ENCODE measurements around the gene ERCC6L2.

ERCC6L2 gene

GRCh38 chr9:95840074-95840473, 35.4 kb upstream of the ERCC6L2 start:
- 80 to 100% methylated on average over 1 of the region's 2 CpGs for WGBS, 2 experiments (ENCODE audit: insufficient coverage in 2 of 2)
- Histone ChIP-seq H3K27ac (ENCODE audit: low read depth, low read length, severe bottlenecking) (no peak overlapping the region), H3K36me3 (ENCODE audit: control insufficient read depth, insufficient read depth, low read length) (no peaks in the 10 kb centered on the region), H3K4me3 (ENCODE audit: extremely low read depth, insufficient read depth, low read length, poor library complexity, severe bottlenecking) (no peak overlapping the region), H3K4me1 (ENCODE audit: control insufficient read depth, insufficient read depth, low read length, poor library complexity, severe bottlenecking) (peaks cover 1% of the 10 kb centered on the region), H3K9me3 (ENCODE audit: control insufficient read depth, low read length) (no peaks in the 10 kb centered on the region)

GRCh38 chr9:95841377-95841776, 34.1 kb upstream of the ERCC6L2 start:
- Histone ChIP-seq H3K27ac (ENCODE audit: low read depth, low read length, severe bottlenecking) (no peak overlapping the region), H3K9me3 (ENCODE audit: control insufficient read depth, low read length) (no peaks in the 10 kb centered on the region), H3K4me3 (ENCODE audit: extremely low read depth, insufficient read depth, low read length, poor library complexity, severe bottlenecking) (no peak overlapping the region), H3K4me1 (ENCODE audit: control insufficient read depth, insufficient read depth, low read length, poor library complexity, severe bottlenecking) (no peaks in the 10 kb centered on the region), H3K36me3 (ENCODE audit: control insufficient read depth, insufficient read depth, low read length) (no peaks in the 10 kb centered on the region)
- WGBS, 2 experiments (ENCODE audit: insufficient coverage in 2 of 2): 100% methylated on average over 1 to 3 of the region's 3 CpGs

GRCh38 chr9:95845751-95846150, 29.7 kb upstream of the ERCC6L2 start:
- Histone ChIP-seq H3K36me3 (ENCODE audit: control insufficient read depth, insufficient read depth, low read length) (peaks cover 18% of the 10 kb centered on the region), H3K9me3 (ENCODE audit: control insufficient read depth, low read length) (no peaks in the 10 kb centered on the region), H3K4me1 (ENCODE audit: control insufficient read depth, insufficient read depth, low read length, poor library complexity, severe bottlenecking) (no peaks in the 10 kb centered on the region), H3K27ac (ENCODE audit: low read depth, low read length, severe bottlenecking) (no peak overlapping the region), H3K4me3 (ENCODE audit: extremely low read depth, insufficient read depth, low read length, poor library complexity, severe bottlenecking) (no peak overlapping the region)
- WGBS, 2 experiments (ENCODE audit: insufficient coverage in 2 of 2): 100% methylated on average over 1 of the region's 1 CpG; no CpG with 5 or more reads in 1 of the 2 experiments

- no peak overlapping the region for H3K4me3 ChIP-seq (ENCODE audit: extremely low read depth, insufficient read depth, low read length, poor library complexity, severe bottlenecking)
- peaks cover 20% of the 10 kb centered on the region for H3K4me1 ChIP-seq (ENCODE audit: control insufficient read depth, insufficient read depth, low read length, poor library complexity, severe bottlenecking)
- H3K9me3 ChIP-seq (ENCODE audit: control insufficient read depth, low read length): no peaks in the 10 kb centered on the region
- H3K27ac ChIP-seq (ENCODE audit: low read depth, low read length, severe bottlenecking): no peak overlapping the region
- peaks cover 18% of the 10 kb centered on the region for H3K36me3 ChIP-seq (ENCODE audit: control insufficient read depth, insufficient read depth, low read length)
Observed at GRCh38 chr9:95848764-95849163, 26.7 kb upstream of the ERCC6L2 start.

- peaks cover 51% of the 10 kb centered on the region for H3K4me1 ChIP-seq (ENCODE audit: control insufficient read depth, insufficient read depth, low read length, poor library complexity, severe bottlenecking)
- WGBS, 2 experiments (ENCODE audit: insufficient coverage in 2 of 2): 77 to 85% methylated on average over 5 to 6 of the region's 7 CpGs
- H3K36me3 ChIP-seq (ENCODE audit: control insufficient read depth, insufficient read depth, low read length): peaks cover 18% of the 10 kb centered on the region
- peak overlapping the region; percentile 55 for H3K27ac ChIP-seq (ENCODE audit: low read depth, low read length, severe bottlenecking)
- no peak overlapping the region for H3K4me3 ChIP-seq (ENCODE audit: extremely low read depth, insufficient read depth, low read length, poor library complexity, severe bottlenecking)
- no peaks in the 10 kb centered on the region for H3K9me3 ChIP-seq (ENCODE audit: control insufficient read depth, low read length)
Observed at GRCh38 chr9:95852059-95853032, 23.1 kb upstream of the ERCC6L2 start.

- peaks cover 54% of the 10 kb centered on the region for H3K4me1 ChIP-seq (ENCODE audit: control insufficient read depth, insufficient read depth, low read length, poor library complexity, severe bottlenecking)
- no peak overlapping the region for H3K4me3 ChIP-seq (ENCODE audit: extremely low read depth, insufficient read depth, low read length, poor library complexity, severe bottlenecking)
- no CpG with 5 or more reads among the region's 1 CpG for WGBS, 2 experiments (ENCODE audit: insufficient coverage in 2 of 2)
- no peak overlapping the region for H3K27ac ChIP-seq (ENCODE audit: low read depth, low read length, severe bottlenecking)
- H3K36me3 ChIP-seq (ENCODE audit: control insufficient read depth, insufficient read depth, low read length): no peaks in the 10 kb centered on the region
- no peaks in the 10 kb centered on the region for H3K9me3 ChIP-seq (ENCODE audit: control insufficient read depth, low read length)
Observed at GRCh38 chr9:95854386-95855020, 21.0 kb upstream of the ERCC6L2 start.

- Histone ChIP-seq H3K4me1 (ENCODE audit: control insufficient read depth, insufficient read depth, low read length, poor library complexity, severe bottlenecking) (peaks cover 54% of the 10 kb centered on the region), H3K27ac (ENCODE audit: low read depth, low read length, severe bottlenecking) (peak overlapping the region; percentile 64), H3K9me3 (ENCODE audit: control insufficient read depth, low read length) (no peaks in the 10 kb centered on the region), H3K36me3 (ENCODE audit: control insufficient read depth, insufficient read depth, low read length) (no peaks in the 10 kb centered on the region), H3K4me3 (ENCODE audit: extremely low read depth, insufficient read depth, low read length, poor library complexity, severe bottlenecking) (no peak overlapping the region)
Observed at GRCh38 chr9:95855961-95856360, 19.5 kb upstream of the ERCC6L2 start.

- H3K36me3 ChIP-seq (ENCODE audit: control insufficient read depth, insufficient read depth, low read length): no peaks in the 10 kb centered on the region
- H3K4me3 ChIP-seq (ENCODE audit: extremely low read depth, insufficient read depth, low read length, poor library complexity, severe bottlenecking): no peak overlapping the region
- H3K4me1 ChIP-seq (ENCODE audit: control insufficient read depth, insufficient read depth, low read length, poor library complexity, severe bottlenecking): peaks cover 49% of the 10 kb centered on the region
- 11 to 21% methylated on average over 1 to 2 of the region's 2 CpGs for WGBS, 2 experiments (ENCODE audit: insufficient coverage in 2 of 2)
- H3K9me3 ChIP-seq (ENCODE audit: control insufficient read depth, low read length): peaks cover 3% of the 10 kb centered on the region
- H3K27ac ChIP-seq (ENCODE audit: low read depth, low read length, severe bottlenecking): peak overlapping the region; percentile 71
Observed at GRCh38 chr9:95857124-95857523, 18.4 kb upstream of the ERCC6L2 start.

GRCh38 chr9:95857896-95858295, 17.6 kb upstream of the ERCC6L2 start:
- H3K4me3 ChIP-seq (ENCODE audit: extremely low read depth, insufficient read depth, low read length, poor library complexity, severe bottlenecking): no peak overlapping the region
- H3K4me1 ChIP-seq (ENCODE audit: control insufficient read depth, insufficient read depth, low read length, poor library complexity, severe bottlenecking): peaks cover 42% of the 10 kb centered on the region
- H3K9me3 ChIP-seq (ENCODE audit: control insufficient read depth, low read length): peaks cover 9% of the 10 kb centered on the region
- peak overlapping the region; percentile 65 for H3K27ac ChIP-seq (ENCODE audit: low read depth, low read length, severe bottlenecking)
- no peaks in the 10 kb centered on the region for H3K36me3 ChIP-seq (ENCODE audit: control insufficient read depth, insufficient read depth, low read length)

GRCh38 chr9:95862343-95862742, 13.1 kb upstream of the ERCC6L2 start:
- Histone ChIP-seq H3K36me3 (ENCODE audit: control insufficient read depth, insufficient read depth, low read length) (no peaks in the 10 kb centered on the region), H3K9me3 (ENCODE audit: control insufficient read depth, low read length) (peaks cover 15% of the 10 kb centered on the region), H3K27ac (ENCODE audit: low read depth, low read length, severe bottlenecking) (no peak overlapping the region), H3K4me1 (ENCODE audit: control insufficient read depth, insufficient read depth, low read length, poor library complexity, severe bottlenecking) (peaks cover 4% of the 10 kb centered on the region), H3K4me3 (ENCODE audit: extremely low read depth, insufficient read depth, low read length, poor library complexity, severe bottlenecking) (no peak overlapping the region)
